NCI-H345 (cell line): ENCODE results near the gene CPLANE1.
"Not testable (repeated sequence)": the region's sequence is repeated elsewhere in the genome, so short reads cannot be mapped to it uniquely, and the experiment has no call there.

Source experiments
- DNase-seq: peaks from one replicate; lab custom pipeline; 2025; lab: John Stamatoyannopoulos, UW

The CPLANE1 gene

DNA sequence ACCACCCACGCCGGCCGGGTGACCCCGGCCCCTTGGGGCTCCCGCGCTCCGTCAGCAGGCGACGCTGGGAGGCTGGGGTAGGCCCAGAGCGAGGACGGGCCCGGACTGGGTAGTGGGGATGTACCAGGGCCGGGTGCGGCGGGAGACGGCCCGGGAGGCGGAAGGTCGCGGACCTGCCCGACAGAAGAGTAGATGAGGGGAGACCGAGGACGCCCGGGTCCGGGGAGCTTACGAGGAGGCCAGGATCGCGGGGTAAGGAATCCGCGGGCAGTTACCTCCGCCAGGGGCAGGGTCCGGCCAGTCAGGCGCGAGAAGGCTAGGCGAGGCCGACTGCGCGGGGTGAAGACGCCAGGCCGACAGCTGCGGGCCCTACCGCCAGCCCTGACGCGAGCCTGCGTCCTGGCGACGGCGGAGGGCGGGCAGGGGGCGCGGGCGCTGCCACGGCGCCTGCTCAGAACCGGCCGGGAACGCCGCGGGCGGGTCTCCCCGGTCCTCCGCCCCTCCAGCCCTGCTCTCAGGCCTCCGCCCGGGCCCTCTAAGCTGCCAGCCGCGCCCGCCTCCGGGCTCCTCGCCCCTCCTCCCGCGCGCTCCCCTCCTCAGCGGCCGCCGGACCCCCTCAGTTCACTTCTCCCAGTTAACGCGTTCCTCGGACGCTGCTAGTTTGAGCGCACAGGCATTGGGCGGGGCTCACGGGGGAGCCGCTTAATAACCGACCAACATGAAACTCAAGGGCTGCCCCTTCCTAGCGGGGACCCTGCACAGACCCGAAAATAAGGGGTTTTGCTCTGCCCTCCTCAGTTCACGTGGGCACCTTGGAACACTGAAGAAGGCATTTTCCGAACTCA lies at the start of gene CPLANE1:
Gene CPLANE1 (minus strand): TSS at position 407 of the 845 bp plus-strand sequence. CDS start 1,678 bp downstream, outside the sequence.
- DNase-seq = peak; percentile 86

DNA sequence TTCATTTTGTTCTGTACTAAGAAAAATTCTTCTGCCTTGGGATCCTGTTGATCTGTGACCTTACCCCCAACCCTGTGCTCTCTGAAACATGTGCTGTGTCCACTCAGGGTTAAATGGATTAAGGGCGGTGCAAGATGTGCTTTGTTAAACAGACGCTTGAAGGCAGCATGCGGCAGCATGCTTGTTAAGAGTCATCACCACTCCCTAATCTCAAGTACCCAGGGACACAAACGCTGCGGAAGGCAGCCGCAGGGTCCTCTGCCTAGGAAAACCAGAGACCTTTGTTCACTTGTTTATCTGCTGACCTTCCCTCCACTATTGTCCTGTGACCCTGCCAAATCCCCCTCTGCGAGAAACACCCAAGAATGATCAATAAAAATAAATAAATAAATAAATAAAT lies 47.1 kb upstream of the CPLANE1 start:
- not testable (repeated sequence) for DNase-seq

DNA sequence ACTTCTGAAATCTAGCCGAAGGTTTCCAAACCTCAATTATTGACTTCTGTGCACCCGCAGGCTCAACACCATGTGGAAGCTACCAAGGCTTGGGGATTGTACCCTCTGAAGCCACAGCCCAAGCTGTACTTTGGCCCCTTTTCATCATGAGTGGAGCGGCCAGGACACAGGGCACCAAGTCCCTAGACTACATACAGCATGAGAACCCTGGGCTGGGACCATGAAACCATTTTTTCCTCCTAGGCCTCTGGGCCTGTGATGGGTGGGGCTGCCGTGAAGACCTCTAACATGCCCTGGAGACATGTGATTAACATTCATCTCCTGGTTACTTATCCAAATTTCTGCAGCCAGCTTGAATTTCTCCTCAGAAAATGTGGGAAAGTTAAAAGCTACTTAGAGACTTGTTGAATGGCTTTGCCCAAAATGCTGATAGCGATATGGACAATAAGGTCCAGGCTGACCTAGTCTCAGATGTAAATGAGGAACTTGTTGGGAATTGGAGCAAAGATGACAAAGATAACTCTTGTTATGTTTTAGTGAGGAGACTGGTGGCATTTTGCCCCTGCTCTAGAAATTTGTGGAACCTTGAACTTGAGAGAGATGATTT lies 34.1 kb upstream of the CPLANE1 start:
- DNase-seq = no peak

DNA sequence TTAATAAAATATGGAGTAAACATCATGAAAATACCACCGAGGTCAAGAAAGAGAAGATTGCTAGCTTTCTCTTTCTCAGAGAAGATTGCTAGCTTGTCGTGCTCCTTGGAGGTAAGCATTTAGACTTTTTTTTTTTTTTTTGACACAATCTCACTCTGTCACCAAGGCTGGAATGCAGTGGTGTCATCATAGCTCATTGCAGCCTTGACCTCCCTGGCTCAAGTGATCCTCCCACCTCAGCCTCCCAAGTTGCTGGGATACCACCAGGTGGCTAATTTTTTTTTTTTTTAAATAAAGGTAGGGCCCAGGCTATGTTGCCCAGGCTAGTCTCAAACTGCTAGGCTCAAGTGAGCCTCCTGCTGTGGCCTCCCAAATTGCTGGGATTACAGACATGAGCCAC lies 26.3 kb upstream of the CPLANE1 start:
- no peak for DNase-seq

DNA sequence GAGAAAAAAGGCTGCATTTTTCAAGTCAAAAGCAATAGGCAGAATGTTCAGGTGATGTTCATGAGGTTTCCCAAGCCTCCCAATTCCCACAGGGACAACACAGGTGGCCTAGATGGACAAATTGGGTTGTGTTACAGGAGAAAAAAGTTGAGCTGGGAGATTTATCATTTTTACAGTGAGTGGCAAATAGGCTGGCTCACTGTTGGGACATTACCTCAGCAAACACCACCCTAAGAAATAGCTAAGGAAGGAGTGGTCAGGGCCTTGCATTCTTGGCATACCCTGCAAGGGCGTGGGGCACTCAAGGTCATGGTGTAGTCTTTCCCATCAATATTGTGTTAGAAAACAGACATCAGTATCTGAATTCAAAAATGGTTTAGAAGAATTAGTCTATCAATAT lies 23.3 kb upstream of the CPLANE1 start:
- DNase-seq = no peak

DNA sequence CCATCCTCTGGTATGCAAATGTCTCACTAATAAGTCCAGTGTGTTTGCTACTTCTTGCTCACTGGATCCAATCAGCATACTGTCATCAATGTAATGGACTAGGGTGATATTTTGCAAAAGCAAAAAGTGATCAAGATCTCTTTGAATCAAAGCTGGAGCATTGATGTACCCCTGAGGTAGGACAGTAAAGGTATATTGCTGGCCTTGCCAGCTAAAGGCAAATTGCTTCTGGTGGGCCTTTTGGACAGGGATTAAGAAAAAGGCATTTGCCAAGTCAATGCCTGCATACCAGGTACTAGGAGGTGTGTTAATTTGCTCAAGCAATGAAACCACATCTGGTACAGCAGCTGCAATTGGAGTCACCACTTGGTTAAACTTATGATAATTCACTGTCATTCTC lies 18.9 kb upstream of the CPLANE1 start:
- DNase-seq = not testable (repeated sequence)

DNA sequence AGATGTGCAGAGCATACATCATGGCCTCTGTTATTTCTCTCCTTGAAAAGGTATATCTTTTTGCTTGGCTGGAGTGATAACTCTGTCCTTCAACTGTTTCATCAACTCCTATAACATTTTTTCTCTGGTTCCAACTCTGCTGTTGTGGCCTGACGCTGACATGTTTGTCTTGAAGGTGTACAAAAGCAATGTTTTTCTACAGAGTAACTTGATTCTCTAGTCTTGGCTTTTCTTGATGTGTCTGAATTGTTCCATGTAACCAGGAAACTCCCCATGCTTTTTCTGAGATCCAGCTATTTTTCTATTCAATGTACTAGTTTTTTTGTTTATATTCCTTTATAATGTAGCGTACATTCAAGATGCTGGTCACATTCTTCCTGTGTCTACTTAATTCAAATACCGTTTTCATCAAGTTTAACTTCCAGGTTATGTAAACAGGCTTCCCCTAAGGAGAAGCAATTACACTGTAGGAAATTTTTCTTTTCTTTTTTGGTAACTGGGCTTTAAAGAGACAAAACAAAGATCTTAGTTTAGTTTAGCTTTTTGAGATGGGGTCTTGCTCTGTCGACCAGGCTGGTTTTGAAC lies 6.7 kb upstream of the CPLANE1 start:
- DNase-seq = no peak

DNA sequence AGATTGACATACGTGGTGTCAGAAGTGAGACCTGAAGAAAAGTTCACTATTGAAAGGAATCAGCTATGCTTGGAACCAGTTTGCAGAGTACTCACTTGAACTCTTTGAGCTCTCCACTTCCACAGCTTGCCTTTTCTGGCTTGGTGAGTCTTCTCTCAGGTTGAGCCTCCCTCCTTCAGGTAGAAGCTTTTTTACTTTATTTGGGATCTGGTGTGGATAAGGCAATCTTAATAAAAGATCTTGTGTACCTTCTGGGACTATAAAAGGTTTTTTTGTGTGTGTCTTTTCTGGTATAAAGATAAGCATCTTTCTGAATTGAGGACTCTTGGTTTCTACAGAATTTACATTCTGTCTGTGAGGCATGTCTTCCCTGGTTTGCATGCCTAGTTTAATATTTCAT lies 5.4 kb upstream of the CPLANE1 start:
- DNase-seq = no peak

DNA sequence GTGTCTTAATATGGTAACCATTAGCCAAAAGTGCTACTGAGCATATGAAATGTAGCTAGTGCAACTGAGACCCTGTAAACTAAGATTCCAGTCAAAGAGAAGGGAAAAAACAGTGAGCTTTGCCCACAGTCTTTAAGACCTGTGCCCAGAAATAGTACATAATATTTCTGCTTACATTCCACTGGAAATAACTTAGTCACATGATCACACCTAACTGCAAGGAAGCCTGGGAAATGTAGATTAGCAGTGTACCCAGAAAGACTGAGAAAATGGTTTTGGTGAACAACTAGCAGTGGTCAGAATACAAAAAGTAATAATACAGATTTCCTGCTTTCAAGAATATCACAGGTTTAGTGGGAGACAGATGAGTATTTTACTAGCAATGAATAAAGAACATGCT lies 2.5 kb upstream of the CPLANE1 start:
- DNase-seq = no peak

DNA sequence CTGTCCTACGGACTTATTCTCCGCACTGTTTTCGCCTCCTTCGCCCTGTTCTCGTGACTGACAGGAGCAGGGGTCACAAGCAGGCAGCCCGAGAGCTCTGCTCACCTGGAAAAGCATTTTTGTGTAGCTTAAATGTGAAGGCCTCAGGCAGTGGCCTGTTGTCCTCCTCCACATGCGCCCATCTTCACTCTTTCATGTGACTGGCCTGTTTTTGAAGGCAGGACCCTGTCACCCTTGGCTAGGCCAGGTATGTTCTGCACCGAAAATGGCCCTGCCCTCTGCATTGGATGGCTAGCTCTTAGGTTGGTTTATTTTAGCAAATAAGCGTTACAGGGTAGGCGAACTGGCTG lies 614 bp upstream of the CPLANE1 start:
- no peak for DNase-seq

DNA sequence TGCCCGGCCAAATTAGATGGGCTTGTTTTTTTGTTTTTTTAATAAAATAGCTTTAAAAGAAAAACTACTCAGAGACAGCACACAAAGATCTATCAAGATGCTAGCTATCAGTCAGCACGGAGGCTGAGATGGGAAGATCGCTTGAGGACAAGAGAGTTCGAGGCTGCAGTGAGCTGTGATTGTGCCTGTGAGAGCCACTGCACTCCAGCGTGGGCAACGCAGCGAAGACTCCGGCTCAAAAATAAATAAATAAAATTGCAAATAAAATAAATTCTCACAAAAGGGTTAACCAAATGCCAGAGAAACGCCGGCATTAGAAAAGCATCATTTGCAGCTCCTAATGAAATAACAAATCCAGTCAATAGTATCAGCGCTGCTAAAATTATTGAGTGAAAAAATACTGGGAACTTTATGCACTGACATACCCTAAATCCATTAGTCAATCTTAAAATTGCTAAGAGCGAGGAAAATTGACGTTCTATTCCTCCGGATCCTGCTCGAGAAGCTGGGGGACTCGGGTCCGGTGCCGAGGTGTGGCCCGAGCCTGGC lies 681 bp downstream of the CPLANE1 start:
- peak; percentile 11 for DNase-seq

DNA sequence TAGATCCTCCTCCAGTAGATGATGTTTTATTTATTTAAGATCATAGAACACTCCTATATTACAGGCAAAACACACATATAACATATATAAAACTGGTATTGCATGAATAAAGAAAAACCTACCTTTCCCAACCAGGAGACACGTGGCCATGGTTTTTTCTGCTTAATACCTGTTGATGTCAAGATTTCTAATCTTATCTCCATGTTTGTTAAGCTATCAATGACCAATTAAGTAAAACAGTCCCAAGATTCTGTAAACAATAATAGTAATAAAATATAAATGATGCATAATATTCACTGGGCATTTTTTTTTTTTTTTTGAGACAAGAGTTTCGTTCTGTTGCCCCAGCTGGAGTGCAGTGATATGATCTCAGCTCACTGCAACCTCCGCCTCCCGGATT lies 1.7 kb downstream of the CPLANE1 start:
- no peak for DNase-seq

DNA sequence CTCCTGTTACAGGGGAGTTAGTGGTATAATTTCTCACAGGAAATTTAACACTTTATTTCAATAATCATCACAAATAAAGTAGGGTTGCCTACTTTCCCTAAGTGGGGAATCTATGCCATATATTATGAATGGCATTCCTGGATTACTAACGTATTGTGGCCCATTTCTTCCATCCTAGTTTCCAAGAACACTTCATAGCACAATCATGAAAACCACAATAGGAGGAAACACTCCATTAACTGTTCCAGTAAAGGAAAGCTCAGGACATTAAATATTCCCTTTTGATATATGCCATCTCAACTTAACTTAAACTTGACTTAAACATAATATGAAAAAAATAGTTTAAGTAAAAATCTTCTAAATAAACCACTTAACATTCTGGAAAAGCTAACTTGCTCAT lies 2.1 kb downstream of the CPLANE1 start:
- DNase-seq = no peak

DNA sequence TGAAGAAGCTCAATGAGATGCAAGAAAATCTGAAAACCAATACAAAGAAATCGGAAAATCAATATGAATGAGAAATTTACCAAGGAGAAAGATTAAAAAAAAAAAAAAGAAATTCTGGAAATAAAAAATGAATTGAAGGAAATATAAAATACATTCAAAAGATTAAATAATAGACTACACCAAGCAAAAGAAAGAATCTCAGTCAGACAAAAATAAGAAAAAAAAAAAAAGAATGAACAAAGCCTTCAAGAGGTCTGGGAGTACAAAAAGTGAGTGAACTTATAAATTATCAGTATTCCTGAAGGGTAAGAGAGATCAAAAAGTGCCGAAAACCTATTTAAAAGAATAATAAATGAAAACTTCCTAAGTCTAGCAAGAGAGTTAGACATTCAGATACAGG lies 14.9 kb downstream of the CPLANE1 start:
- DNase-seq = no peak

DNA sequence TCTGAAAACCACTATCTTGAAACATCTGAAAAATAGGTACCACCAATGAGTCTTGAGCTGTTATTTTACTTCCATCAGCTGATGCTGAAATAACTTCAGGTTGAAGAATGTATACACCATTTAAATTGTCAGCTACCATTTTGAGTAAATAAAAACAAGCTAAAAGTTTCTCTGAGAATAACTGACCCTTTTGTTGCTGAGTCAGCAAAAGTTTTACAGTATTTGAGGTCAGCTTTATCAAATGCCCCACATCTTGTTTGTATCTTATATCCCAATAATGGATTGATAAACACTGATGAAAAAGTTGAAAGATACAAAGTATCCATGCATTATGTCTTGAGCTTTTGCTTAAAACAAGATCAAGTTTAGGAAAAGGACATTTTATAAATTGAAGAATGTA lies 22.8 kb downstream of the CPLANE1 start:
- no peak for DNase-seq

DNA sequence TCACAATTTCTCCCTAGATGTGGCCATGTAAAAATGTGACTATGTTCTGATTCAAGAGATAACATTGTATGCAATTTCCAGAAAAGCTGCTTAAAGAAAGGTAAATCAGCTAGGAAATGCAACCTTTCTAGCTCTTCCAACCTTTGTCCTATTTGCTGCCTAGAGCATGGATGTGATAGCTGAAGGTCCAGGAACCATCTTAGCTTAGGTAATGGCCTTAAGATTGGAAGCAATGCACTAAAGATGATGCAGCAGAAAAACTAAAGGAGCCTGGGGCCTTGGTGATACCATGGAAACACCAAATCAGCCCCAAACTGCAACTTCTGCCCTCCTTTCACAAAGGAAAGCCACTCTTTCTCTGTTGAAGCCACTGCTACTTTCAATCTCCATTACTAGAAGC lies 27.0 kb downstream of the CPLANE1 start:
- no peak for DNase-seq

DNA sequence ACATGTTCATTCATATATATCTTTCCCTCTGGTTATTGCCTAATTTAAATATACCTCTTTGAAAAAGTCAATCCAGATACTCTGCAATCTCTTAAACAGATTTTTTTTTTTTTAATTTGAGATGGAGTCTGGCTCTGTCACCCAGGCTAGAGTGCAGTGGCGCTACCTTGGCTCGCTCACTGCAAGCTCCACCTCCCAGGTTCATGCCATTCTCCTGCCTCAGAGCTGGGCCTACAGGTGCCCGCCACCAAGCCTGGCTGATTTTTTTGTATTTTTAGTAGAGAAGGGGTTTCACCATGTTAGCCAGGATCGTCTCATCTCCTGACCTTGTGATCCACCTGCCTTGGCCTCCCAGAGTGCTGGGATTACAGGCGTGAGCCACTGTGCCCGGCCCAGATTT lies 28.8 kb downstream of the CPLANE1 start:
- DNase-seq = not testable (repeated sequence)

DNA sequence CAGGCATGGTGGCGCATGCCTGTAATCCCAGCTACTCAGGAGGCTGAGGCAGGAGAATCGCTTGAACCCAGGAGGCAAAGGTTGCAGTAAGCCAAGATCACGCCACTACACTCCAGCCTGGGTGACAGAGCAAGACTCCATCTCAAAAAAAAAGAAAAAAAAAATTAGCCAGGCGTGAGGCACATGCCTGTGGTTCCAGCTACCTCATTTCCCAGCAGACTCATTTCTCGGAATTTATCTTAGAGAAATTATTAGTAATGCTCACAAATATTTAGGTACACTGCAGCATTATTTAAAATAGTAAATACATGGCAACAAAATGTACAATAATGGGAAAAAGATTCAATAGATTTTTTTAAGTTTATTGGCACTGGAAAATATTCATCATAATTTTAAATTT lies 29.8 kb downstream of the CPLANE1 start:
- DNase-seq = not testable (repeated sequence)

DNA sequence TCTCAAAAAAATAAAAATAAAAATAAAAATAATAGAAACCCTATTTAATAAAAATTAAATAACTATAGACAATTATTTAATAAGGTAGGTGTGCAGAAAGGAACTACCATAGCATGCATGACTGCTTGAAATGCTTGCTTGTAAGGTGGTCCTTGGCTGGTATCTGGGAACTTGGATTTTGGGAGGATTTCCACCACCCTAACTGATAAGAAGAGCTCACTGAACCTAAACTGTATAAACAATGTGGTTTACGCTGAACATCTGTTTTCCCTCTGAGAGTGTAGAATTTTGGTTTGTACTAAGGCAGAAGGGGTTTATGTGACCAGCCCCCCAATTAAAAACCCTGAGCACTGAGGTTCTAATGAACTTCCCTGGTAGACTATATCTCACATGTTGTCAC lies 31.2 kb downstream of the CPLANE1 start:
- DNase-seq = no peak

DNA sequence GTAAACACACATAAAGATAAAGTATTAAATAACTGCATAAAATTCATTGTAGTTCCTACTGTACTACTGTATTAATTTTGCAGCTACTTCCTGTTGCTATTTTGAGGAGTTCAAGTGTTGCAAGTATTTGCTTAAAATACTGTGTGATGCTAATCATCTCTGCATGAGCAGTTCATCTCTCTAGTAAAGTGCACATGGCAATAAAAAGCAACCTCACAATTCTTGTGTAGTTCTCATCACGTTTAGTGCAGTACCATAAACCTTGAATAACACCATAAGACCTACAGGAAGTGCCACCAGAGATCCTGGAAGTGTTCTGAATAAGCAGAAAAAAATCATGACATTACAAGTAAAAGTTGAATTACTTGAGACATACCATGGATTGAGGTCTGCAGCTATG lies 34.6 kb downstream of the CPLANE1 start:
- no peak for DNase-seq

DNA sequence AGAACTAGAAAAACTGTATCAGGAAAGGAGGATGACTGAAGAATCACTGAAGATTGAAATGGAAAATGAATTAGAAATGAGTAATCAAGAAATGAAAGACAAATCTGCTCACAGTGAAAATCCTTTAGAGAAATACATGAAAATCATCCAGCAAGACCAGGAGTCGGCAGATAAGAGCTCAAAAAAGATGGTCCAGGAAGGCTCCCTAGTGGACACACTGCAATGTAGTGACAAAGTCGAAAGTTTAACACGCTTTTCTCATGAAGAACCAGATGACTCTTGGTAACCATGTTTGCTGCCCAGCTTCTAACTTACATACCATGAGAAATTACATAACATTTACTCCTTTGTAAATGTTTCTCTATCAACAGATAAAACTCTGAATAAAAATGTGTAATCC lies 37.1 kb downstream of the CPLANE1 start:
- DNase-seq = no peak

DNA sequence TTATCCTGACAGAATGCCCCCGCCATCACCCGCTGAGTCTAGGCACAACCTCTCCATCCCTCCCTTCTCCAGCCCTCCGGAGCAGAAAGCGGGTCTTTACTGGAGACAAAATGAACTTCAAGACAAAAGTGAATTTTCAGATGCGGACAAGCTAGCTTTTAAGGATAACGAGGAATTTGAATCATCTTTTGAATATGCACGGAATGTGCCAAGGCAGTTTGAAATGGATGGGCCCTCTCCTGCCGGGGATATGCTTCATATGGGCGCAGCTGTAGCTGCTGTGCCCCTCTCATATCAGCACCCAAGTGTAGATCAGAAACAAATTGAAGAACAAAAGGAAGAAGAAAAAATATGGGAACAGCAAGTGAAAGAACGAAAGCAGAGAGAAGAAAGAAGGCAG lies 37.5 kb downstream of the CPLANE1 start:
- no peak for DNase-seq
